Daoy (cell line): Measurements from ENCODE around the gene KCNJ12. TPM values are rescaled to one million over a fixed set of nuclear protein-coding genes. Genes with fewer than 3 reads are reported as not detected.
"Not testable (repeated sequence)": the region's sequence is repeated elsewhere in the genome, so short reads cannot be mapped to it uniquely, and the experiment has no call there.

Experiments
- DNase-seq: peaks from one replicate; pipeline ENCODE4 v3.0.0-alpha.2; 2015; ENCODE audit warnings: low read depth
- total RNA-seq: library from RNA; depleted of rRNA; stranded (reverse); fragments of >200 nt; shearing (Covaris generic); gene quantifications from 2 replicates; pipeline ENCODE4 v1.2.3, GENCODE V29; 2014

KCNJ12 gene
- total RNA-seq, 1 experiment from 2014 or later, result 2.9 TPM

GRCh38 chr17:21421421-21422310 is 45.5 kb downstream of the KCNJ12 start:
- DNase-seq, result peak; percentile 3

GRCh38 chr17:21422311-21423189 is 46.4 kb downstream of the KCNJ12 start:
- DNase-seq, result peak; percentile 8

- DNase-seq, result peak; percentile 57
These were observed 47.0 kb downstream of the KCNJ12 start for GRCh38 chr17:21423190-21423493.

GRCh38 chr17:21424697-21425096 is 48.5 kb downstream of the KCNJ12 start:
- not testable (repeated sequence) for DNase-seq

- DNase-seq, result no peak
These were observed 49.2 kb downstream of the KCNJ12 start for GRCh38 chr17:21425321-21425720.

GRCh38 chr17:21425736-21426135 is 49.6 kb downstream of the KCNJ12 start:
- DNase-seq, result no peak

GRCh38 chr17:21426246-21426645 is 50.1 kb downstream of the KCNJ12 start:
- DNase-seq, result not testable (repeated sequence)

- not testable (repeated sequence) for DNase-seq
These were observed 50.7 kb downstream of the KCNJ12 start for GRCh38 chr17:21426876-21427275.

GRCh38 chr17:21427727-21428126 is 51.6 kb downstream of the KCNJ12 start:
- not testable (repeated sequence) for DNase-seq

- DNase-seq, result not testable (repeated sequence)
These were observed 52.7 kb downstream of the KCNJ12 start for GRCh38 chr17:21428752-21429424.

GRCh38 chr17:21429921-21430628 is 53.9 kb downstream of the KCNJ12 start:
- not testable (repeated sequence) for DNase-seq

GRCh38 chr17:21433971-21434370 is 57.8 kb downstream of the KCNJ12 start:
- not testable (repeated sequence) for DNase-seq

- not testable (repeated sequence) for DNase-seq
These were observed 58.8 kb downstream of the KCNJ12 start for GRCh38 chr17:21434976-21435375.

GRCh38 chr17:21436481-21436880 is 60.3 kb downstream of the KCNJ12 start:
- DNase-seq, result not testable (repeated sequence)

GRCh38 chr17:21436883-21437836 is 61.0 kb downstream of the KCNJ12 start:
- DNase-seq, result not testable (repeated sequence)

- not testable (repeated sequence) for DNase-seq
These were observed 62.3 kb downstream of the KCNJ12 start for GRCh38 chr17:21438316-21439014.

GRCh38 chr17:21439015-21439336 is 62.8 kb downstream of the KCNJ12 start:
- DNase-seq, result not testable (repeated sequence)

GRCh38 chr17:21445091-21445650 is 69.0 kb downstream of the KCNJ12 start:
- DNase-seq, result no peak

GRCh38 chr17:21447552-21447951 is 71.4 kb downstream of the KCNJ12 start:
- not testable (repeated sequence) for DNase-seq
